Epithelial cell of proximal tubule (primary cell): ENCODE measurements around the gene ENOSF1. TPM values are rescaled to one million over a fixed set of nuclear protein-coding genes. Genes with fewer than 3 reads are reported as not detected.
"Not testable (repeated sequence)": the region's sequence is repeated elsewhere in the genome, so short reads cannot be mapped to it uniquely, and the experiment has no call there.

Experiments used
- DNase-seq: peaks from one replicate; pipeline ENCODE4 v3.0.0-alpha.2; 2011; ENCODE audit warnings: low read depth
- H3K4me3 ChIP-seq: 2 replicates; pipeline ENCODE4 v1.5.1; 2011; ENCODE audit warnings: low read depth, mild to moderate bottlenecking, low read length
- CTCF ChIP-seq: conservative IDR thresholded peaks from 2 replicates; pipeline ENCODE4 v1.5.1; 2012; ENCODE audit warnings: low read depth, mild to moderate bottlenecking, low read length
- total RNA-seq: library from RNA; depleted of rRNA; stranded (reverse); fragments of >200 nt; gene quantifications from 2 replicates; pipeline ENCODE4 v1.2.3, GENCODE V29; 2015

The ENOSF1 gene
- total RNA-seq, 1 donor from 2014 or later, result 28.0 TPM

DNA sequence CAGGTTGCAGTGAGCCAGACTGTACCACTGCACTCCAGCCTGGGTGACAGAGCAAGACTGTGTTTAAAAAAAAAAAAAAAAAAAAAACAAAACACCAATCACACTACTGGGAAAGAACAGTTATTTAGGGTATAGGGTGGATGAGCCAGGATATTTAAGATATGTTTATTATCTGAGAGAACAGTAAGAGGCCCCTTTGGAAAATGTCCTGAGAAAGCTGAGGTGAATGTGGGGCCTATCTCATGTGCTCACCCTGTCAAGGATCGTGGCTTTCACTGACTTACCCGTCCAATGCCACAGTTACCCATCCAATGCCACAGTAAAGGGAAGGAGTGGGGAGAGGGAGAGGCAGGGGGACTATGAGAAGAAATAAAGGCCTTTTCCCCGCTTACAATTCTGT lies 19.9 kb upstream of the ENOSF1 start:
- no peak for DNase-seq
- no peak for TF ChIP-seq CTCF
- no peak overlapping the region for H3K4me3 ChIP-seq

GRCh38 chr18:731185-731584 lies 18.8 kb upstream of the ENOSF1 start:
- DNase-seq, result no peak
- TF ChIP-seq CTCF, result no peak
- no peak overlapping the region for H3K4me3 ChIP-seq

DNA sequence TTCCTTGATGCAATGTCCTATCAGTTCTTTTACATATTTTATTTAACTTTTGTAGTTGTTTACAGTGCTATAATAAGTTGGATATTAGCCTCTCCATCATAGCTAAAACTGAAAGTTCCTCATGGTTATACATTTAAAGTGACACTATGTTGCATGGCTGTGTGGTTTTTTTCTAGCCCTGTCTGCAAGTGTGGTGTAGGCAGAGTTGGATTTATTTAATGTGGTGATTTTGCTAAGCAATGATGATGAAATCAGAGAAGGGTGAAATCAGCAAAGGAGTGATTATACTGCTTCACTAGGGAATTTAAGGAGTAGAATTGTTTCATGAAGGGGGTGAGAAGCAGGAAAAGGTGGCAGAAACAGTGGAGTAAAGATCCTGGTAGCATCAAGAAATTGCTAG lies 18.3 kb upstream of the ENOSF1 start:
- no peak for TF ChIP-seq CTCF
- no peak overlapping the region for H3K4me3 ChIP-seq
- no peak for DNase-seq

DNA sequence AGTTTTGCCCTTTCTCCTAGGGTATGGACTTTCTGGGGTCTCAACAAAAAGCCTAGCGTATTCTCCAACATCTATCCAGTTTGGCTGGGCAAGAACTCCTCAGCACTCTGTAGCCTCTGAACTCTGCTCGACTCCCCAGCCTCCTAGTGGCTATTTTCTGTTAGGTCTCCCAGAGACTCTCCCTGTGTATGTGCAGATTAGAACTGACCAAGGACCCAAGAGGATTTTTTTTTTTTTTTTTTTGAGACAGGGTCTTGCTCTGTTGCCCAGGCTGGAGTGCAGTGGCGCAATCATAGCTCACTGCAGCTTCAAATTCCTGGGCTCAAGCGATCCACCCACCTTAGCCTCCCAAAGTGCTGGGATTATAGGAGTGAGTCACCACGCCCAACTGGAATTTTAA lies 17.7 kb upstream of the ENOSF1 start:
- TF ChIP-seq CTCF, result peak; percentile 47
- not testable (repeated sequence) for DNase-seq, H3K4me3 ChIP-seq

GRCh38 chr18:725646-726045 lies 13.2 kb upstream of the ENOSF1 start:
- TF ChIP-seq CTCF, result no peak
- DNase-seq, result no peak
- no peak overlapping the region for H3K4me3 ChIP-seq

- no peak for DNase-seq
- TF ChIP-seq CTCF, result no peak
- H3K4me3 ChIP-seq, result no peak overlapping the region
These were observed 11.2 kb upstream of the ENOSF1 start for GRCh38 chr18:723541-724080.

DNA sequence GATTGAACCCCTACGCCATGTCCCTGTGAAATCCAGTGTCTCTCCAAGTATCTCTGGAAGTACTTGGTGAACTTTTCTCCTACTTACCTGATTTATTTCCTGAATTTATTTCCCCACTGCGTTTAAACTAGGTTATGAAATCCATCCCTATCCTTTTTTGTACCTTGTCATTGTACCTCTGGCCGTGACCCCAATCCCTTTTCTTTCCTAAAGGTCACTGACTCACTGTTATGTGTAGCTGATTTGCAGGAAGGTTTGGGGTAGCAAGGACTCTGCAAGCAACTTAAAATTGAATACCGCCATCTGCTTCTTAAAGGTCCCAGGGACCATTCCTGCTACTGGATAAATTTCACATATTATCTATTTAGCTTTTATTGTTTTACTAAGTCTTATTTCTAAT lies 4.6 kb upstream of the ENOSF1 start:
- TF ChIP-seq CTCF, result no peak
- H3K4me3 ChIP-seq, result no peak overlapping the region
- DNase-seq, result no peak
